ENCODE results near the gene CARD16. TPM values are rescaled to one million over a fixed set of nuclear protein-coding genes. Genes with fewer than 3 reads are reported as not detected.

Gene CARD16
- total RNA-seq, 2 donors from 2014 or later = not detected

DNA sequence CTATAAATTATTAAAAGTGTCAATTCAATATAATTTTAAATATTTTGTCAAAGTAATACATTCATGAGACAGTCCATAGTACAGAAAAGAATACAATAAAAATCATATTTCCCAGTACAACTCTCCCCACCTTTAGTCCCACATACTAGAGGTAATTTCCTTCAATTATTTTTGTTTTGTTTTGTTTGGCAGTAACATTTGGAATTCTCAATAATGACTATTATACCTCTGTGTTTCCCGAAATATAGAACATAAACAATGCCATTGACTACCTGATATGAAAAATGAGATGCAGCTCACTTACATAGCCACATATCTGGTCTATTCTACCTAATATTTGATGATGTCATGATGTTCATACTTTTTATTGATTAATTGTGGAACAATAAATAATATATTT, 52.4 kb downstream of the CARD16 start:
- Histone ChIP-seq H3K36me3 (ENCODE audit: control insufficient read depth, insufficient read depth, low read length) (no peaks in the 10 kb centered on the region), H3K27ac (ENCODE audit: low read depth, low read length) (no peak overlapping the region), H3K27me3 (ENCODE audit: control insufficient read depth, insufficient read depth, low read length, poor library complexity, severe bottlenecking) (no peaks in the 10 kb centered on the region), H3K4me1 (ENCODE audit: control insufficient read depth, insufficient read depth, low read length) (no peaks in the 10 kb centered on the region), H3K9me3 (ENCODE audit: control insufficient read depth, low read length) (peaks cover 12% of the 10 kb centered on the region), H3K4me3 (ENCODE audit: low read length) (no peak overlapping the region), H3K9ac (ENCODE audit: extremely low read depth, low read length, poor library complexity, severe bottlenecking) (no peak overlapping the region)
- H3K9me3 Mint-ChIP-seq = peaks cover 6% of the 10 kb centered on the region
- H3K4me1 Mint-ChIP-seq = no peaks in the 10 kb centered on the region
- no peak overlapping the region for H3K4me3 Mint-ChIP-seq
- no peaks in the 10 kb centered on the region for H3K27me3 Mint-ChIP-seq (ENCODE audit: insufficient read depth)
- no peaks in the 10 kb centered on the region for H3K36me3 Mint-ChIP-seq (ENCODE audit: low read depth)
- 83% methylated on average over 1 of the region's 1 CpG; no CpG with 5 or more reads in 1 of the 2 experiments for WGBS, 2 experiments (ENCODE audit: insufficient coverage in 1 of 2, insufficient read length in 1 of 2)
- TF ChIP-seq, protein P1, sequence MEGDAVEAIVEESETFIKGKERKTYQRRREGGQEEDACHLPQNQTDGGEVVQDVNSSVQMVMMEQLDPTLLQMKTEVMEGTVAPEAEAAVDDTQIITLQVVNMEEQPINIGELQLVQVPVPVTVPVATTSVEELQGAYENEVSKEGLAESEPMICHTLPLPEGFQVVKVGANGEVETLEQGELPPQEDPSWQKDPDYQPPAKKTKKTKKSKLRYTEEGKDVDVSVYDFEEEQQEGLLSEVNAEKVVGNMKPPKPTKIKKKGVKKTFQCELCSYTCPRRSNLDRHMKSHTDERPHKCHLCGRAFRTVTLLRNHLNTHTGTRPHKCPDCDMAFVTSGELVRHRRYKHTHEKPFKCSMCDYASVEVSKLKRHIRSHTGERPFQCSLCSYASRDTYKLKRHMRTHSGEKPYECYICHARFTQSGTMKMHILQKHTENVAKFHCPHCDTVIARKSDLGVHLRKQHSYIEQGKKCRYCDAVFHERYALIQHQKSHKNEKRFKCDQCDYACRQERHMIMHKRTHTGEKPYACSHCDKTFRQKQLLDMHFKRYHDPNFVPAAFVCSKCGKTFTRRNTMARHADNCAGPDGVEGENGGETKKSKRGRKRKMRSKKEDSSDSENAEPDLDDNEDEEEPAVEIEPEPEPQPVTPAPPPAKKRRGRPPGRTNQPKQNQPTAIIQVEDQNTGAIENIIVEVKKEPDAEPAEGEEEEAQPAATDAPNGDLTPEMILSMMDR (conservative IDR thresholded peaks at IDR 0.05) = no peak
- no peak for DNase-seq
- H3K27ac Mint-ChIP-seq = no peak overlapping the region

DNA sequence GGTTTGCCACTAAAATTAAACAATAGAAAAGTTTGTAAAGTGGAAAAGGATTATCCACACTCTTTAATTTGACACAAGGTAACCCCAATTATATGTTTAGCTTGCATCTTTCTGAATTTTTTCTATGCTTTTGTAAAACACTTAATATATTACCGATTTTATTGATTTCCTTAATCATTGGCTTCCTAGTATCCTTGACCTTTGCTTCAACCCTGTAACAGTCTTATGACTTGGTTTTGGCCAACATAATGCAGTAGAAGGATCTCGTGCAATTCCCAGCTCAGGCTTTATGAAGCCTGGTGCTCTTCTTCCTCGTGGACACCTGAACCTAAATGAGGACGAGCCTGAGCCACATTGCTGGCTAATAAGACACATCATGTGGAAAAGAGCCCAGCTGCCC, 53.1 kb downstream of the CARD16 start:
- TF ChIP-seq, protein P1 (conservative IDR thresholded peaks at IDR 0.05) = no peak
- Histone ChIP-seq H3K4me1 (ENCODE audit: control insufficient read depth, insufficient read depth, low read length) (no peaks in the 10 kb centered on the region), H3K9ac (ENCODE audit: extremely low read depth, low read length, poor library complexity, severe bottlenecking) (no peak overlapping the region), H3K4me3 (ENCODE audit: low read length) (no peak overlapping the region), H3K36me3 (ENCODE audit: control insufficient read depth, insufficient read depth, low read length) (no peaks in the 10 kb centered on the region), H3K27ac (ENCODE audit: low read depth, low read length) (no peak overlapping the region), H3K27me3 (ENCODE audit: control insufficient read depth, insufficient read depth, low read length, poor library complexity, severe bottlenecking) (no peaks in the 10 kb centered on the region), H3K9me3 (ENCODE audit: control insufficient read depth, low read length) (peaks cover 12% of the 10 kb centered on the region)
- no peaks in the 10 kb centered on the region for H3K27me3 Mint-ChIP-seq (ENCODE audit: insufficient read depth)
- no peak overlapping the region for H3K4me3 Mint-ChIP-seq
- 95 to 100% methylated on average over 4 of the region's 4 CpGs for WGBS, 2 experiments (ENCODE audit: insufficient coverage in 1 of 2, insufficient read length in 1 of 2)
- no peaks in the 10 kb centered on the region for H3K36me3 Mint-ChIP-seq (ENCODE audit: low read depth)
- peaks cover 6% of the 10 kb centered on the region for H3K9me3 Mint-ChIP-seq
- DNase-seq = no peak
- no peak overlapping the region for H3K27ac Mint-ChIP-seq
- no peaks in the 10 kb centered on the region for H3K4me1 Mint-ChIP-seq

Other genes starting within 250 kb of the CARD16 start
- not detected for gene CASP12, start 146.9 kb downstream of the CARD16 start, total RNA-seq
- gene CASP4, start 76.8 kb downstream of the CARD16 start, total RNA-seq = not detected
- gene CASP5, start 22.2 kb downstream of the CARD16 start, total RNA-seq = not detected
- not detected for gene CASP1, start 10.2 kb downstream of the CARD16 start, total RNA-seq
- gene CARD18, start 94.4 kb upstream of the CARD16 start, total RNA-seq = not detected

Measured in endodermal cell (in vitro differentiated cells).